Panc1 (cell line): Measurements from ENCODE around the gene FBXL22. TPM values are rescaled to one million over a fixed set of nuclear protein-coding genes. Genes with fewer than 3 reads are reported as not detected.

ENCODE experiments used
- ATAC-seq: fragments of 200-7000 bp; cut with Tn5 transposase; 2 replicates; pipeline ENCODE4 v1.9.1; 2020; ENCODE audit warnings: mild to moderate bottlenecking, moderate library complexity
- BruUV-seq: library from RNA; stranded (reverse); fragments of 400-500 nt; replicated peaks from 2 replicates; lab custom pipeline; 2021; lab: Mats Ljungman, UMichigan
- CTCF ChIA-PET: fragments of 300-600 bp; sonication (Branson Sonifier 250); formaldehyde crosslinking; loops from one replicate; lab custom pipeline; 2022; ENCODE audit warnings: antibody characterized with exemption; lab: Charles Lee
- POLR2A ChIA-PET: fragments of 300-600 bp; sonication (Branson Sonifier 250); formaldehyde crosslinking; loops from one replicate; lab custom pipeline; 2022; ENCODE audit warnings: antibody characterized with exemption; lab: Charles Lee
- DNase-seq: peaks from one replicate; pipeline ENCODE4 v3.0.0-alpha.2; 2010; ENCODE audit warnings: low read depth, low spot score
- H3K27ac ChIP-seq: 2 replicates; pipeline ENCODE4 v1.5.1; 2011; ENCODE audit warnings: mild to moderate bottlenecking, low read length, inconsistent platforms
- H3K27me3 ChIP-seq: fragments of 200-500 bp; sonication (Bioruptor generic); 2 replicates; pipeline ENCODE4 v1.6.0; 2014; ENCODE audit warnings: low read length, inconsistent platforms; ENCODE audit not compliant: control insufficient read depth, insufficient read depth
- H3K36me3 ChIP-seq: fragments of 200-500 bp; sonication (Bioruptor generic); 2 replicates; pipeline ENCODE4 v1.5.1; 2014; ENCODE audit warnings: inconsistent platforms, mild to moderate bottlenecking, low read length, moderate library complexity; ENCODE audit not compliant: control insufficient read depth, insufficient read depth
- H3K4me1 ChIP-seq: 2 replicates; pipeline ENCODE4 v1.5.1; 2011; ENCODE audit warnings: inconsistent platforms, mild to moderate bottlenecking, low read length, moderate library complexity; ENCODE audit not compliant: control insufficient read depth, insufficient read depth
- H3K4me3 ChIP-seq, 2 experiments: 2 replicates each; pipeline ENCODE4 v1.5.1; 2011 to 2012; ENCODE audit warnings: low read depth in 2 of 2, low read length in 2 of 2, mild to moderate bottlenecking in 2 of 2, inconsistent platforms in 1 of 2, moderate library complexity in 1 of 2
- H3K9me3 ChIP-seq: fragments of 200-500 bp; sonication (Bioruptor generic); 2 replicates; pipeline ENCODE4 v1.5.1; 2014; ENCODE audit warnings: low read depth, mild to moderate bottlenecking, inconsistent platforms, low read length, moderate library complexity; ENCODE audit not compliant: control insufficient read depth, insufficient read depth
- POLR2AphosphoS5 ChIP-seq: IDR thresholded peaks from 2 replicates; pipeline ENCODE4 v1.6.1; 2012; ENCODE audit warnings: mild to moderate bottlenecking, low read depth, low read length, moderate library complexity
- SIN3A ChIP-seq: IDR thresholded peaks from 2 replicates; pipeline ENCODE4 v1.6.1; 2012; ENCODE audit warnings: low read depth, mild to moderate bottlenecking, low read length, moderate library complexity, borderline replicate concordance; ENCODE audit not compliant: insufficient read depth
- TCF7L2 ChIP-seq: IDR thresholded peaks from 2 replicates; pipeline ENCODE4 v1.6.1; 2011; ENCODE audit warnings: mild to moderate bottlenecking, low read depth, low read length, inconsistent platforms
- in situ Hi-C: cut with HindIII; loops from 2 replicates; pipeline ENCODE4 v1.10.0; 2016; ENCODE audit warnings: low sequenced_read_pairs, low pct_unique_long_range_greater_than_20kb
- intact Hi-C: fragments of 100-400 bp; cut with micrococcal nuclease; formaldehyde crosslinking; loops from one replicate; pipeline ENCODE4 v1.10.0; 2022; ENCODE audit not compliant: unreplicated experiment
- total RNA-seq: library from RNA; stranded (reverse); gene quantifications from one replicate; pipeline ENCODE4 v1.2.1, GENCODE V29; 2021; ENCODE audit not compliant: unreplicated experiment
- TF ChIP-seq, protein P1 (sequence below), 2 experiments: IDR thresholded peaks; 2 replicates each; pipeline ENCODE4 v1.6.1; 2011 to 2012; ENCODE audit warnings: low read depth in 2 of 2, control low read depth in 1 of 2, low read length in 1 of 2, mild to moderate bottlenecking in 1 of 2, moderate library complexity in 1 of 2; ENCODE audit not compliant: insufficient read depth in 1 of 2
- TF ChIP-seq, protein P2 (sequence below): fragments of 450-650 bp; IDR thresholded peaks from 2 replicates; pipeline ENCODE4 v1.5.1; 2017; ENCODE audit warnings: mild to moderate bottlenecking

Gene FBXL22
- total RNA-seq, 1 experiment from 2014 or later: 0.54 TPM

DNA sequence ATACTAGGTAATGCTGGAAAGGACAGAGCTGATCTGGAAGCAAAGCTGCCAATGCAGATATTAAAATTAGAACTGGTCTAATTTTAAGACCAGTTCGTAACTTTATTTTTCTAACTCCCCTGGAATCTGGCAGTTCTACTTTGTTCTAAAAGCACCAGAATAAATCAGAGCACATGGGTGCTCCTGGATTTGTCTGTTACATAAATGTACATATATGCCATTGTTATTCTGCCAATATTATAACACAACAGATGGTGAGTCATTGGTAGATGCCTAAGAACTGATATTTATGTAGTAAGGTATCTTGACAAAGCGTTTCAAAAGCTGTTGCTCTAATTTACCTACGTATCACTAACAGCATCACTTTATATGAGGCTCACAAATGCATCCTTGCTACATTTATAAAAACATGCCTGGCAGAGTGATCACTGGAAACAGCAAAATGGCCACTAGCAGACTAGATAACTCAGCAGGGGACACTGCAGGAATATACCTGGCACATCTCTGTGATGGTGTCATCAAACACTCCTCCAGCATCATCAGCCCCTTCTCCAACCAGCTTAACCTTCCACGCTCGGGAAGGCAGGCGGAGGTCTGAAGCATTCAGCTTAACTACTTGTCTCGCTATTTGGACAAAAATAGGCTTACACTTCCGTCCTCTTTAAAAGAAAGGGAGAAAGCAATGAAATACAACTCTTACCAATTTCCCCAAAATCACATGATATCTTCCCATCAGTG is 26.2 kb downstream of the FBXL22 start:
- Histone ChIP-seq H3K9me3 (no peaks in the 10 kb centered on the region), H3K27ac (no peak overlapping the region), H3K36me3 (peaks cover 8% of the 10 kb centered on the region; the same call in 1 of the 2 replicates), H3K4me3 (no peak overlapping the region), H3K27me3 (no peaks in the 10 kb centered on the region), H3K4me1 (no peaks in the 10 kb centered on the region)
- DNase-seq (no peak), ATAC-seq (no peak)
- ChIA-PET CTCF (no interaction called here), POLR2A (no interaction called here)
- no TSS peak for BruUV-seq
- in situ Hi-C loops: no loop called here
- no peak for TF ChIP-seq SIN3A
- TF ChIP-seq TCF7L2: no peak
- no peak for TF ChIP-seq POLR2AphosphoS5
- TF ChIP-seq, protein P1, sequence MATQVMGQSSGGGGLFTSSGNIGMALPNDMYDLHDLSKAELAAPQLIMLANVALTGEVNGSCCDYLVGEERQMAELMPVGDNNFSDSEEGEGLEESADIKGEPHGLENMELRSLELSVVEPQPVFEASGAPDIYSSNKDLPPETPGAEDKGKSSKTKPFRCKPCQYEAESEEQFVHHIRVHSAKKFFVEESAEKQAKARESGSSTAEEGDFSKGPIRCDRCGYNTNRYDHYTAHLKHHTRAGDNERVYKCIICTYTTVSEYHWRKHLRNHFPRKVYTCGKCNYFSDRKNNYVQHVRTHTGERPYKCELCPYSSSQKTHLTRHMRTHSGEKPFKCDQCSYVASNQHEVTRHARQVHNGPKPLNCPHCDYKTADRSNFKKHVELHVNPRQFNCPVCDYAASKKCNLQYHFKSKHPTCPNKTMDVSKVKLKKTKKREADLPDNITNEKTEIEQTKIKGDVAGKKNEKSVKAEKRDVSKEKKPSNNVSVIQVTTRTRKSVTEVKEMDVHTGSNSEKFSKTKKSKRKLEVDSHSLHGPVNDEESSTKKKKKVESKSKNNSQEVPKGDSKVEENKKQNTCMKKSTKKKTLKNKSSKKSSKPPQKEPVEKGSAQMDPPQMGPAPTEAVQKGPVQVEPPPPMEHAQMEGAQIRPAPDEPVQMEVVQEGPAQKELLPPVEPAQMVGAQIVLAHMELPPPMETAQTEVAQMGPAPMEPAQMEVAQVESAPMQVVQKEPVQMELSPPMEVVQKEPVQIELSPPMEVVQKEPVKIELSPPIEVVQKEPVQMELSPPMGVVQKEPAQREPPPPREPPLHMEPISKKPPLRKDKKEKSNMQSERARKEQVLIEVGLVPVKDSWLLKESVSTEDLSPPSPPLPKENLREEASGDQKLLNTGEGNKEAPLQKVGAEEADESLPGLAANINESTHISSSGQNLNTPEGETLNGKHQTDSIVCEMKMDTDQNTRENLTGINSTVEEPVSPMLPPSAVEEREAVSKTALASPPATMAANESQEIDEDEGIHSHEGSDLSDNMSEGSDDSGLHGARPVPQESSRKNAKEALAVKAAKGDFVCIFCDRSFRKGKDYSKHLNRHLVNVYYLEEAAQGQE (IDR thresholded peaks at IDR 0.05; ENCODE audit: insufficient read depth in 1 of 2, low read depth in 2 of 2, low read length in 1 of 2): no peak
- TF ChIP-seq, protein P2, sequence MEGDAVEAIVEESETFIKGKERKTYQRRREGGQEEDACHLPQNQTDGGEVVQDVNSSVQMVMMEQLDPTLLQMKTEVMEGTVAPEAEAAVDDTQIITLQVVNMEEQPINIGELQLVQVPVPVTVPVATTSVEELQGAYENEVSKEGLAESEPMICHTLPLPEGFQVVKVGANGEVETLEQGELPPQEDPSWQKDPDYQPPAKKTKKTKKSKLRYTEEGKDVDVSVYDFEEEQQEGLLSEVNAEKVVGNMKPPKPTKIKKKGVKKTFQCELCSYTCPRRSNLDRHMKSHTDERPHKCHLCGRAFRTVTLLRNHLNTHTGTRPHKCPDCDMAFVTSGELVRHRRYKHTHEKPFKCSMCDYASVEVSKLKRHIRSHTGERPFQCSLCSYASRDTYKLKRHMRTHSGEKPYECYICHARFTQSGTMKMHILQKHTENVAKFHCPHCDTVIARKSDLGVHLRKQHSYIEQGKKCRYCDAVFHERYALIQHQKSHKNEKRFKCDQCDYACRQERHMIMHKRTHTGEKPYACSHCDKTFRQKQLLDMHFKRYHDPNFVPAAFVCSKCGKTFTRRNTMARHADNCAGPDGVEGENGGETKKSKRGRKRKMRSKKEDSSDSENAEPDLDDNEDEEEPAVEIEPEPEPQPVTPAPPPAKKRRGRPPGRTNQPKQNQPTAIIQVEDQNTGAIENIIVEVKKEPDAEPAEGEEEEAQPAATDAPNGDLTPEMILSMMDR: no peak
- intact Hi-C loops: no loop called here

- intact Hi-C loops (no loop called here), in situ Hi-C loops (no loop called here)
- Histone ChIP-seq H3K36me3 (peaks cover 10% of the 10 kb centered on the region), H3K4me3 (no peak overlapping the region), H3K4me1 (no peaks in the 10 kb centered on the region), H3K27ac (no peak overlapping the region), H3K9me3 (no peaks in the 10 kb centered on the region), H3K27me3 (no peaks in the 10 kb centered on the region)
- BruUV-seq: no TSS peak
- TF ChIP-seq, protein P2: no peak
- TF ChIP-seq, protein P1 (IDR thresholded peaks at IDR 0.05; ENCODE audit: insufficient read depth in 1 of 2, low read depth in 2 of 2, low read length in 1 of 2): no peak
- TF ChIP-seq SIN3A (no peak), POLR2AphosphoS5 (no peak), TCF7L2 (no peak)
- ChIA-PET POLR2A (no interaction called here), CTCF (no interaction called here)
- no peak for ATAC-seq
- no peak for DNase-seq
Observed at GRCh38 chr15:63626955-63627354, 29.8 kb downstream of the FBXL22 start.
